ENCODE data around the gene COX5B.
A peak's percentile ranks its signal among the peaks of the same experiment; 100 is the strongest.
"Not testable (repeated sequence)": the region's sequence is repeated elsewhere in the genome, so short reads cannot be mapped to it uniquely, and the experiment has no call there.

The COX5B gene

DNA sequence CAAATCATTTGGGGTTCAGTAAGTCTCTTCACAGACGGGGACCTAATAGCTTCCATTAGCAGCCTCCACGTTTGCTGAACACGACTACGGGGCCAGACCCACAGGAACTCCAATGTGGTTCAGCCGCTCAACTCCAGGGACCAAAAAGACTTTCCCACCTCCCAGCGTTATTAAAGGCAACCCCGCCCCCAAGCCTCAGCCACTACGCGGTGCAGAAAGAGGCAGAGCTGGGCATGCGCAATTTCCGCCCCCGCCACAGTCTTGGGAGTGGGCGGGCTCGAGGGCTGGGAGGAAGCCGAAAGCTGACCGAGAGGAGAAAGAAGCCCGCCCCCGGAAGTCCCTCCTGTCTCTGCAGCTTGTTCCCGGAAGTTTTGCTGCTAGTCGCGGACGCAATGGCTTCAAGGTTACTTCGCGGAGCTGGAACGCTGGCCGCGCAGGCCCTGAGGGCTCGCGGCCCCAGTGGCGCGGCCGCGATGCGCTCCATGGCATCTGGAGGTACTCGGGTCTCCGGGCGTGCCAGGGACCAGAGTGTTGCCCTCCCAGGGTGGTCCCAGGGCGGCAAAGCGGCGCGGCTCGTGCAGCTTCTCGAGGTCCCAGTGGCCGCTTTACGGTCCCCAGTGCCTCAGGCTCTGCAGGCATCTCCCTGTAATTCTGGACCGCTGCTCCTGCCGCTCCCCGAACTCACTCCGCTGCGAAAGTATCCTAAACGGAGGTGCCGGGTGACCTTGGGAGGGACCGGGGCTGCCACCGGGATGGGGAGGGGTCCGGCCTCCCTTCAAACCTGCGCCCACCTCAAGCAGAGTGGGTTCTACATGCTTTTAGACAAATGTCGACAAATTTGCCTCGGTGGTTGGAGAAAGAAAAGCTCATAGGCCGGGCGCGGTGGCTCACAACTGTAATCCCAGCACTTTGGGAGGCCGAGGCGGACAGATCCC lies at the start of gene COX5B:
Gene COX5B, plus strand, starts transcription at position 368 of the 935 bp plus-strand sequence. Its CDS starts 25 bp downstream, at position 393.
- DNase-seq (ENCODE audit: low spot score): peak; percentile 94

DNA sequence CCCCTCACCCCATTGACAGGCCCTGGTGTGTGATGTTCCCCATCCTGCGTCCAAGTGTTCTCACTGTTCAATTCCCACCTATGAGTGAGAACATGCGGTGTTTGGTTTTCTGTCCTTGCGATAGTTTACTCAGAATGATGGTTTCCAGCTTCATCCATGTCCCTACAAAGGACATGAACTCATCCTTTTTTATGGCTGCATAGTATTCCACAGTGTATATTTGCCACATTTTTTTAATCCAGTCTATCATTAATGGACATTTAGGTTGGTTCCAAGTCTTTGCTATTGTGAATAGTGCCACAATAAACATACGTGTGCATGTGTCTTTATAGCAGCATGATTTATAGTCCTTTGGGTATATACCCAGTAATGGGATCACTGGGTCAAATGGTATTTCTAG lies 49.7 kb upstream of the COX5B start:
- DNase-seq (ENCODE audit: low spot score): not testable (repeated sequence)

DNA sequence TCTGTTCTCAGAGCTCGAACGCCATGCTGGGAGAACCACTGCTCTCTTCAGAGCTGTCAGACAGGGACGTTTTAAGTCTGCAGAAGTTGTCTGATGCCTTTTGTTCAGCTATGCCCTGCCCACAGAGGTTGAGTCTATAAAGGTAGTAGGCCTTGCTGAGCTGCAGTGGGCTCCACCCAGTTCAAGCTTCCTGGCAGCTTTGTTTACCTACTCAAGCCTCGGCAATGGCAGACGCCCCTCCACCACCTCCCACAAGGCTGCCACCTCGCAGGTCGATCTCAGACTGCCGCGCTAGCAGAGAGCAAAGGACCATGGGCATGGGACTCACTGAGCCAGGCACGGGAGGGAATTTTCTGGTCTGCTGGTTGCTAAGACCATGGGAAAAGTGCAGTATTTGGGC lies 44.3 kb upstream of the COX5B start:
- DNase-seq (ENCODE audit: low spot score): not testable (repeated sequence)

DNA sequence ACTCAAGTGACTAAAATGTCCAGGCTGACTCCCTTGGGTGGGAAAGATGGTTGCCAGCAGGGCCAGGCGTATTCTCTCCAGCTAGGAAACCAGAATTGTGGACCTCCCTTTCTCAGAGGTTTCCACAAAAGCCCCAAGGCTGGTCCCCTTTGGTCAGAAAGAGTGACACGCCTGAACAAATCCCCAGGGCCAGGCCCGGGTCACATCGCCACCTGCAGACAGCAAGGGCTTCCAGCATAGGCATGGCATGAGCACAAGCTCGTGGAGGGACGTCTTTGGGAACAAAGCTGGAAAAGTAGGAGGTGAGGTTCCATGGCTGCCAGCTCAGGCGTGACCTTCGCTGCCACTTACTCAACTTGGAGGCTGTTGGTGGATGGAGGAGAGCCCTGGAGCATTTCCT lies 40.8 kb upstream of the COX5B start:
- not testable (repeated sequence) for DNase-seq (ENCODE audit: low spot score)

GRCh38 chr2:97605524-97606339 lies 40.1 kb upstream of the COX5B start:
- DNase-seq (ENCODE audit: low spot score): not testable (repeated sequence)

DNA sequence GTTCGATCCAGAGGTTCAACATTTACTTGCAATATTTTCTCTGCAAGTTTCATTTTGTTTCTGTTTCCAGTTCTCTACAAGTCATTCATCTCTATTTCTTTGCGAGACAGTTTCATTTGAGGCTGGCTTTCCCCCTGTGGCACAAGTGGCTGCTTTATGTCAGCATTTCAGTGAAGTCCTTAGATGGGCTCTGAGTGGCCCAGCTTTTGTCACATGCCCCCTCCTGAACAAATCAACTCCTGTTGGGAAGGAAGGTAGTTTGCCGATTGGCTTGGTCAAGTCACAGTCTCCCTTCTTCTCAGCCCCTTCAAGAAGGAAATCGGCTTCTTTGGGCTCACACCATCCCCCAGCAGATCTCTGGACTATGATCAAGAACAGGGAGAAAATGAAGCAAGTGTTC lies 37.1 kb upstream of the COX5B start:
- DNase-seq (ENCODE audit: low spot score): peak; percentile 0

DNA sequence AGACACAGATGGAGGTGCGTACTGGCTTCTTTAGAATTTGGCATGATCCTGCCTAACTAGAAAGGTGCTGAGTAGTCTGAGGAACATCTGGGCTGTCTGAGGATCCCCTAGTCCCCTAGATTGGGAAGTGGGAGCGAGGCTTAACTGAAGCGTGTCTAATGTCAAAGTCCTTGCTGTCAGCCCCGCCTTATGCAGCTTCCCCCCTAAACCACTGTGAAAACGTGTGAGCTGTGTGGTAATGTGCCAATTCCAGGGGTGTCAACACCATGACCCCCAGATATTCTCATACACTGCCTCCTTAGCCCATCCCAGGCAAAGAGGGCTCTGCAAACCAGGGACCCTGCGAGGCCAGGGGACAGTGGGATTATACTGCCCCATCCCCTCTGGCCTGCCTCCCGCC lies 34.0 kb upstream of the COX5B start:
- DNase-seq (ENCODE audit: low spot score): not testable (repeated sequence)

DNA sequence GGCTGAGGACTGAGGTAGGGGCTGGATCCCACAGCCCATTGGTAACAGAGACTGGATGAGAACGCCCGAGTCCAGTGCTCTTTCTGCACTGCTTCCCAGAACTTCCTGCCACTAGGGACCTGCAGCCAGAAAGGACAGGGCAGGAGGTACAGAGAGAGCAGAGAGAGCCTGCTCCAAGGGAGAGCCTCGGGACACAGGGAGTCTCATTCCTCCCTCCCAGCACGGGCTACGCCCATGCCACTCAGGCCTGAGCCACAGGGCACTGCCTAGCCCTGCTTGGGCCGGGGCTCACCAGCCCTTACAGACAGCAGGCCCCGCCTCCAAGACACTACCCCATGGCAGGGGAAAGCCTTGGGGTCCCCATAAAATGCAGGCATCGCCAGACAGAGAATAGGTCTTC lies 30.1 kb upstream of the COX5B start:
- not testable (repeated sequence) for DNase-seq (ENCODE audit: low spot score)

DNA sequence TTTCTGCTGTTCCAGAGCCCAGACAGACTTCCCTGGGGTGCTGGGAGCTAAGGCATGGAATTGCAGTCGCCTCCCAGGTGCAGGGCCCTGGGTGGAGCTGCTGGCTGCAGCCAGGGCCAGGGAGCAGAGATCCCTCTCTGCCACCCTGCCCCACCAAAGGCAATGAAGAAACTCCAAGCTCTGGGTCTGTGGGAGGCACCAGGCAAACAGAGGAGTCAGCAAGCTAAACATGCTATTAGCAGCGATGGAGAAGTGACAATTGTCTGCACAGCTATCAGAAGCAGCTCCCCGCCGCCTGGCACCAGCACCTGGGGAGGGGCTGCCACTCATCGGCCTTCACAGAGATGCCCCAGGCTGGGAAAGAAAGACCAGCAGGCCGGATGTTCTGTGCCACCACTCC lies 28.0 kb upstream of the COX5B start:
- DNase-seq (ENCODE audit: low spot score): no peak

- DNase-seq (ENCODE audit: low spot score): not testable (repeated sequence)
These were observed 26.7 kb upstream of the COX5B start for GRCh38 chr2:97618939-97619827.

DNA sequence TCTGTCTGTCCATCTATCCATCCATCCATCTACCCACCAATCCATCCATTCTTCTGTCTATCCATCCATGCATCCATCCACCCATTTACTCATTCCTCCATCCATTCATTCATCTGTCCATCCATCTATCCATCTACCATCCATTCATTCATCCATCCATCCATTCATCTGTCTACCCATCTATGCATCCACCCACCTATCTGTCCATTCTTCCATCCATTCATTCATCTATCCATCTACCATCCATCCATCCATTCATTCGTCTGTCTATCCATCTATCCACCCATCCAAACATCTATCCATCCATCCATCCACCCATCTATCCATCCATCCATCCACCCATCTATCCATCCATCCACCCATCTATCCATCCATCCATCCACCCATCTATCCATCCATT lies 25.4 kb upstream of the COX5B start:
- DNase-seq (ENCODE audit: low spot score): not testable (repeated sequence)

- DNase-seq (ENCODE audit: low spot score): not testable (repeated sequence)
These were observed 22.9 kb upstream of the COX5B start for GRCh38 chr2:97622976-97623375.

- not testable (repeated sequence) for DNase-seq (ENCODE audit: low spot score)
These were observed 20.4 kb upstream of the COX5B start for GRCh38 chr2:97625354-97626048.

DNA sequence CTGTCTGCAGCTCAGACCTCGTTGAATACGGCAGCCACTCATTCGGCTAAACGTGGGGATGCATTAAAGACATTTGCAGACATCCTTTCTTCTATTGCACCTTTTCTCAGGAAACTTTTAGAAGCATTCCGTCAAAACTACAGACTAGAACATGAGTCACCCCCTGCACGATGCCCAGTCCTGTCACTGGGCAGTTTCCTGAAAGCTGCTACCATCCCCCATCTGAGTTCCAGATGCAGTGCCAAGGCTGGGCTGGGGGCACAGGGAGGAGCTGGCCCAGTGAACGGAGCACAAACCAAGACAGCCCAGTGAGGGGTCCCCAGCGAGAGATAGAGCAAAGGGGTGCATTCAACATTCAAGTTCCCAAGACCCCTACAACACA lies 19.8 kb upstream of the COX5B start:
- DNase-seq (ENCODE audit: low spot score): not testable (repeated sequence)

GRCh38 chr2:97644023-97644717 lies 1.7 kb upstream of the COX5B start:
- no peak for DNase-seq (ENCODE audit: low spot score)

DNA sequence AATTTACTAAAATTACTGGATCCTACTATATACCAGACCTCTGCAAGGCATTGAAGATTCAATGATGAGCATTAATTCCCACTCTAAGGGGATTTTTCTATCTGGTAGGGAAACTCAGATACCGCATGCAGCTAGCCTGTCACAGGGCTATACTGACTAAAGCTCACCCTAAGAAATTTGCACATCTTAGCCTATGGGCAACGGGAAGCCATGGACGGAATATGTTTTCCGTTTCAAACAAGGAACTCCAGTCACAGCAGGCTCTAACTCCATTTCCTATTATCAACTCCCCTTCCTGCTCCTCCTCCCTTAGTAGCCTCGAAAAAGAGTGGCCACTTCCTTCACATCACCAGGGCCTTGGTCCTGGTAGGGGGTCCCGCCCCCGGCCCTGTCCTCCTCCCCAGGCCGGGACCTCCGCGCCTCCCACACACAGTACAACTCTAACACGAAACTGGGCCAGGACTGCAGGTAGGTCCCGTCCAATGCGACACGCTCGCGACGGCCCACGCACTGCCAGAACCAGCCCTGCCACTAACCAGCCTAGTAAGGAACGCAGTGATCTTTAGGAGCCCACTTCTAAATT lies 659 bp upstream of the COX5B start:
- no peak for DNase-seq (ENCODE audit: low spot score)

GRCh38 chr2:97646977-97647376 lies 1.1 kb downstream of the COX5B start:
- no peak for DNase-seq (ENCODE audit: low spot score)

DNA sequence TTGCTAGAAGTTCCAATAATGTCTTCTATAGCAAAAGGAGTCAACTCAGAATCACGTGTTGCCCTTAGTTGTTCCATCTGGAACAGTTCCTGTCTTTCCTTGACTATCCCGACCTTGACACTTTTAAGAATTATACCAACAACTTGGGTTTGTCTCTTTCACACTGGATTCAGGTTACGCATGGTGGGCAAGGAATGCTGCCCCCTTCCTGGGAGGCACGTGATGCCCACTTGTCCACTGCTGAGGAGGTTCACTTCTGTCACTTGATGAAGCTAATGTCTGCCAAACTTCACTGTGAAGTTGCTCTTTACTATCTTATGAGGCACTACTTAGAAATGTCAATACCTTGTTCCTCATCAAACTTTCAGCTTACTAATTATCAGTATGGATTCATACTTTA lies 5.3 kb downstream of the COX5B start:
- DNase-seq (ENCODE audit: low spot score): no peak

GRCh38 chr2:97653473-97653872 lies 7.6 kb downstream of the COX5B start:
- no peak for DNase-seq (ENCODE audit: low spot score)

- DNase-seq (ENCODE audit: low spot score): no peak
These were observed 8.0 kb downstream of the COX5B start for GRCh38 chr2:97653874-97654273.

Measured in hematopoietic multipotent progenitor cell treated with erythropoietin and hydrocortisone succinate and interleukin-3 and kit ligand, for 17 days (in vitro differentiated cells).